NCI-H2196 (cell line): ENCODE results near the gene MPST.
A peak's percentile ranks its signal among the peaks of the same experiment; 100 is the strongest.

ENCODE experiments used
- DNase-seq: peaks from one replicate; lab custom pipeline; 2025; ENCODE audit not compliant: unreplicated experiment; lab: John Stamatoyannopoulos, UW

Gene MPST

DNA sequence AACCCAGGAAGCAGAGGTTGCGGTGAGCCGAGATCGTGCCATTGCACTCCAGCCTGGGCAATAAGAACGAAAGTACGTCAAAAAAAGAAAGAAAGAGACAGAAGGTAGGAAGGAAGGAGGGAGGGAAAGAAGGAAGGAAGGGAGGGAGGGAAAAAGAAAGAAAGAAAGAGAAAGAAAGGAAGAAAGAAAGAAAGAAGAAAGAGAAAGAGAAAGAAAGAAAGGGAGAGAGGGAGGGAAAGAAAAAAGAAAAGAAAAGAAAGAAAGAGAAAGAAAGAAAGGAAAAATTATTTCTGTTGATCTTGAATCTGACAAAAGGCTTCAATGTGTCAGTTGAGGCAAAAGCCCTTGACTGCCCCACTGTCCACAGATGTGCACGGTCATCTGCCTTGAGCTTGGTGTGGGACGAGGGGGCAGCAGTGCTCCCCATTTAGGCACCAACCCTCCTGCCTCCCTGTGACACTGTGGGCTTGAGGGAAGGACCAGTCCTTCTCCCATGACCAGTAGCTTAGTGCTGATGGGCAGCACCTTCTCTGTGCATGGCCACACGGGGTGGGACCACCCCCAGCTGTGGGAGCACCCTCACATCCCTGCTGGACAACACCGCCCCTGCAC lies 56.4 kb downstream of the MPST start:
- DNase-seq = no peak

DNA sequence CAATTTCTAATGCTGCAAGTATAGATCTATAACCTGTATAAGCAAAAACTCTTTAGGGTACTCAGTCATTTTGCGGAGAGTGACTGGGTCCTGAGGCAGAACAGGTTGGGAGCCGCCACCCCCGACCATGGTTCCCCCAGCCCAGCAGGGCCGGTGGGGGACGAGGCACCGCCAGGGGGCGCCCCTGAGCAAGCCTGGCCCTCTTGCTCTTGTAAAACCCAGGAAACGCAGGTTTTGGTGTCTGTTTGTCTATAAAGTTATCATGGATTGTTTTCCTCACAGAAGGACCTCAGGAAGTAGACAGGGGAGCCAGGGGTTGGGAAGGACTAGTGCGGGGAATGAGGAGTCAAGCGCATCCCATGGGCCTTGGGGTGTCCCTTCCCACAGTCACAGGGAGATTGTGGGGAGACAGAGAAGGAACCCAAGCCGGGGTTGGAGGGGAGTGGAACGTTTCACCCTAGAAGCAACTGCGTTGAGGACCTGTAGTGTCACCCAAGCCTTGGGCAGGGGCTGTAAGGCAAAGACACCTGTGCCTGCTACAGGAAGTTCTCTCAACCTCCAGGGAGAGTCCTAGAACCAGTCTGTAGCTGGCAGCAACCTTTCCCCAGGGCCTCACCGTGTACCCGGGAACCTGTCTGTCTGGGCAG lies 58.4 kb downstream of the MPST start:
- peak; percentile 36 for DNase-seq

DNA sequence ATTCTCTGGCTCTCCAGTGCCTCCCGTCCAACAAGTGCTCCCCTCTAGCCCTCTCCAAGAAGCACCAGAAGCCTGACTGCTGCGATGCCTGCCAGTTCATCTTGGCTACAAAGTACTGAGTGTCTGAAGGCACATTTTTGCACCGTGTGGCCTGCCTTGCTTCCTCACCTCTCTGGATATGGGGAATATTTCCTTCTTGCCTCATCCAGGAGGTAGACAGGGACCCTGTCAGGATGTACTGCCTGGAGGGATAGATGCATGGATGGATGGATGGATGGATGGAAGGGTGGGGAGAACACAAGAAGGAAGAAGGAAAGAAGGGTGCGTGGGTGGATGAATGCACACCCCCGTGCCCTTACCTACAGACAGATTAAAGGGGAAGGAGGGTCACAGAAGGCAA lies 59.6 kb downstream of the MPST start:
- DNase-seq = no peak
